HG03066 (cell line): ENCODE data around the gene PXK.
A peak's percentile ranks its signal among the peaks of the same experiment; 100 is the strongest.
"Not testable (repeated sequence)": the region's sequence is repeated elsewhere in the genome, so short reads cannot be mapped to it uniquely, and the experiment has no call there.

Experiments used
- ATAC-seq: cut with Tn5 transposase; IDR thresholded peaks from one replicate; pipeline ENCODE4 v1.9.1; 2021; ENCODE audit warnings: low read depth; ENCODE audit not compliant: unreplicated experiment

Gene PXK

GRCh38 chr3:58322793-58323192 is 9.9 kb upstream of the PXK start:
- no peak for ATAC-seq

- ATAC-seq = no peak
These were observed 8.9 kb upstream of the PXK start for GRCh38 chr3:58323529-58324390.

- ATAC-seq = no peak
These were observed 8.0 kb upstream of the PXK start for GRCh38 chr3:58324391-58325390.

GRCh38 chr3:58325525-58325992 is 7.1 kb upstream of the PXK start:
- no peak for ATAC-seq

GRCh38 chr3:58326267-58326900 is 6.3 kb upstream of the PXK start:
- ATAC-seq = no peak

GRCh38 chr3:58329150-58329921 is 3.4 kb upstream of the PXK start:
- no peak for ATAC-seq

GRCh38 chr3:58329922-58330413 is 2.7 kb upstream of the PXK start:
- ATAC-seq = no peak

- ATAC-seq = no peak
These were observed 1.0 kb upstream of the PXK start for GRCh38 chr3:58331593-58332152.

- peak; percentile 60 for ATAC-seq
These were observed 717 bp downstream of the PXK start for GRCh38 chr3:58333206-58334012.

GRCh38 chr3:58334013-58334321 is 1.3 kb downstream of the PXK start:
- no peak for ATAC-seq

- no peak for ATAC-seq
These were observed 1.8 kb downstream of the PXK start for GRCh38 chr3:58334506-58334884.

GRCh38 chr3:58335652-58335947 is 2.9 kb downstream of the PXK start:
- no peak for ATAC-seq

- no peak for ATAC-seq
These were observed 3.6 kb downstream of the PXK start for GRCh38 chr3:58336135-58336882.

- no peak for ATAC-seq
These were observed 4.5 kb downstream of the PXK start for GRCh38 chr3:58337190-58337589.

GRCh38 chr3:58339146-58339545 is 6.5 kb downstream of the PXK start:
- ATAC-seq = not testable (repeated sequence)

- ATAC-seq = no peak
These were observed 8.0 kb downstream of the PXK start for GRCh38 chr3:58340594-58341244.

- ATAC-seq = no peak
These were observed 8.7 kb downstream of the PXK start for GRCh38 chr3:58341376-58341775.

- no peak for ATAC-seq
These were observed 10.0 kb downstream of the PXK start for GRCh38 chr3:58342676-58343075.
